ENCODE results near the gene TRERF1.

Gene TRERF1

GRCh38 chr6:42300701-42301100, 151.0 kb downstream of the TRERF1 start:
- no peak for DNase-seq

DNA sequence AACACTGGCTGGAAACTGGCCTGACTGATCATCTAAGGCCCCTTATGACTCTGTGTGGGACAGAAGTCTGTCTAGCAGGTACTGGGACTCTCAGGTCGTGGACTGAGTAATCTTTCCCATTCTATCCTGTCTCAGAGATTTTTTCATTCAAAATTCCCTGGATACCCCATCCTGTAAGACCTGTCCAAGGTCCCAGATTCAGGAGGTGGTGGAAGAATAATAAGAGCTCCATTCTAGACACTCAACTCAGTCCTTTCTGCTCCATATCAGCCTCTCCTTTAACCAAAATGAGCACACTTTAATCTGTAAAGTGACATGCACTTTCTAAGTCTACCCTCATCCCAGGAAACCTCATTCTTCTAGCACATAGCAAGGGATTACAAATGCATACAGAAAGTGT, 151.5 kb downstream of the TRERF1 start:
- no peak for DNase-seq

DNA sequence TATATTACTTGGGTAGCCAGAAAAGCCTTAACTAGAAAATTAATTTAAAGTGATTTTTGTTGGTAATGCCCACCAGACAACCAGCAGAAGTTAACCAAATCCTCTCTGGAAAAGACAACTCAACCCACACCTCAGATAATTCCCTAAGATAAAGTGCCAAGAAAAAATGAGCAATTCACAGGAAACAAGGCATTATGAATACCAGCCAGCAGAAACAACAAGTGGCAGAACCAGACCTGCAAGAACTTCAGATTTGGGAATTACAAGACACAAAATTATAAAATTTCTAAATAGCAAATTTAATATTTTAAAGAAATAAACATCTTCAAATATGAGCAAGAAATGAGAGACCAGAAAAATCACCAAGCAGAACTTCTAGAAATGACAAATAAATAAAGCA, 154.1 kb downstream of the TRERF1 start:
- no peak for DNase-seq

GRCh38 chr6:42296614-42297013, 155.1 kb downstream of the TRERF1 start:
- no peak for DNase-seq

DNA sequence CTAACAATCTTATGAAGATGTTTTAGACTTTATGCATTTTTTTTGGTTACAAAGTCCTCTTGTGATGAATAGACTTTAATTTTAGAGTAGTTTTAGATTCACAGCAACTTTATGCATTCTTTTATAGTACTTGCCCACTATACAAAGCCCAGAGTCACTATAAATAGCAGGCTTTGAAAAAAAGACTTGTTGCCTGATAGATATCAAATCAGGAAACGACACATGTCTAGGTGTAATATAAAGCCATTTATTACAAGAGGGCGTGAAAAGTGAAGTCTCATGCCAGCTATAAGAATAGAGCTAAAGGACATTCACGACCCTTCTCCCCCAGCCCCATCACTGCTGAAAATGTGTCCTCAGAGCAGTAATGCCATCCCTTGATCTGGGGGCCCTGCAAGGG, 156.0 kb downstream of the TRERF1 start:
- no peak for DNase-seq

DNA sequence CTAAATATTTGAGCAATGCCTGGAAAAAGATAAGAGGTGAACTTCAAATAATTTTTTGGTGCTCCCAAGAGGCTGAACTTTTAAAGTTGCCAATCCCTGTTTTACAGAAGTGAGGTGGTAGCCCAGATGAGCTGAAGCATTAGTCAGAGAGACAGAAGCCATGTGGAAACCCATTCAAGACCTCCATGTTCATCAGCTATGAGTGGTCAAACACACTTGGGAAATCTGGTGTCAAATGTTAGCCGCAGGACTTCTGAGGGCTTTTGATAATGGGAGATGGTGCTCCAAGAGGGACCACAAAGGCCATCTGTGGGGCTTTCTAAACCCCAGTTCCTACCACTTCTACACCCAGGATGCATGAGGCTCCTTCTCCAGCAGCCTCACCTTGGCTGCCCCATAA, 156.5 kb downstream of the TRERF1 start:
- no peak for DNase-seq

- DNase-seq: peak; percentile 80
Observed at GRCh38 chr6:42294759-42295158, 157.0 kb downstream of the TRERF1 start.

GRCh38 chr6:42293386-42293977, 158.2 kb downstream of the TRERF1 start:
- no peak for DNase-seq

GRCh38 chr6:42292004-42292740, 159.6 kb downstream of the TRERF1 start:
- peak; percentile 76 for DNase-seq

- no peak for DNase-seq
Observed at GRCh38 chr6:42287756-42288155, 164.0 kb downstream of the TRERF1 start.

DNA sequence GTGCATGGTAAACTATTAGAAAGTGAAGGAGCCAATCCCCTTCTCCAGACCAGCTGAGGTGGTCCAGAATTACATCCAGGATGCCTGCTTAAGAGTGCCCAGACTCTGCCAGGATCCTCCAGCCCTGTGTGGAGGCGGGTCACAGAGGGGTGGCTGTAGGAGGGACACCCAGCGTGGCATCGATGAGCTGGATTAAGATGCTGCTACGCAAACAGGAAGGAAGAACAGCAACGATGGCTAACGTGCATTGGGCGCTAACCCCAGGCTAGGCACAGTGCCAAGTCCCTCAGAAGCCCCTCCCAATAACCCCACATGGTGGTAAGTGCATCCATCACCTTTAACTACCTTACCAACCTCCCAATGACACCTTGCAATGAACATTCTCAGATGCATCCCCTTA, 170.2 kb downstream of the TRERF1 start:
- DNase-seq: no peak

GRCh38 chr6:42280966-42281533, 170.7 kb downstream of the TRERF1 start:
- DNase-seq: no peak

DNA sequence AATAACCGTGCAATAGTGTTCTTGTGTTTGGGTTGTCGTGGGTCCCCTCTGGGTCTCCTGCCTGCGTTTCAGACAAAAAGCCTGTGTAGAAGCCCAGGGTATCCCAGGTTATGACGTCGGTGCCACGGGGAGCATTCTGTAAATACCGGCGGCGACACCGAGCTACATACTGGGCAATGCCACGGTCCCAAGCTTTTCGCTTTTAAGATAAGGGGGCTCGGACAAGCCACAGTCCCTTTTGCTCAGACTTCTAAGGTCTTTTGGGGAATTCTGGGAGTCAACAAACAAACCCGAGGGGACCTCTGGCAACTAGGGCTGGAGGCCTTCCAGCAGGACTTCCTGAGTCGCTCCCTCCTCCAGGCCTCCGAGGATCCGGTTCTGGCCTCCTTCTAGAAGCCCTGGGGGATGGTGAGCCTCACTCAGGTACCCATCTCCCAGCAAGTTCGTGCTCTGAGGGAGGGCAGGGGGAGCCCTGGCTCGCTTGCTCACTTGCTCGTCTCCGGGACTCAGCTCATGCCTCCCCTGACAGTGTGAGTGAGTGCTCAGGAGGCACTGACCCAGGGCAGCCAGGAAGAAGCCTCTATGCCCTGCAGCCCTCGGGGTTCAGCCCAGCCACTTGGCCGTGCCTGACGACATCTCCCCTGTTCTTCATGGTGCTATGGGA, 171.6 kb downstream of the TRERF1 start:
- peak; percentile 27 for DNase-seq

DNA sequence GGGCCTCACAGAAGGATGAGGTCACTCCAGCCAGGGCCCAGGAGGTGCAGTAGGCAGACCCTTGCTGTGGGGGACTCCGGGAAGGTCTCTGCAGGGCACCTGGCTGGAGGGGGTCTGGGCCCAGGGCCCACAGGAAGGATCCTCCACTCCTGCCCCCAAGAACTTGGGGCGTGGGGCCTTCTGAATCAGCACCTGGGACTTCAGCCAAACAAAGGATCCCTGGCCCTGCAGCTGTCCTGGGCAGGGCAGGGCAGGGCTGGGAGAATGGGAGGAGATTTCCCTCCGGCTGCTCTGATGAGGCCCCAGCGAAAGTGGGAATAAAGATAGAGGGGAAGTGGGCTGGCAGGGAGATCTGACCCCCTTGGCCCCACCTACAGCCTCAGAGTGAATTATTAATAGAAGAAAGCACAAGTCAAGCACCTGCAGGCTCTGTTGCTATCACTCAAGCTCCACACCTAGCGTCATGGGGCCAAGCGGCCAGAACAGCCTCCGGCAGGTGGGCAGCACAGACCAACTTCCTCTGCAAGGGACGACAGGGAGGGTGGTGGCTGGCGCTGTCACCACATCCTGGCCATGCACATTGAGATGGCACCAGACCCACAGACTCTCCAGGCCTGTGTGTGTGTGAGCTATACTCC, 172.5 kb downstream of the TRERF1 start:
- DNase-seq: peak; percentile 66

- DNase-seq: no peak
Observed at GRCh38 chr6:42278131-42278853, 173.4 kb downstream of the TRERF1 start.

GRCh38 chr6:42276034-42276890, 175.5 kb downstream of the TRERF1 start:
- DNase-seq: no peak

- no peak for DNase-seq
Observed at GRCh38 chr6:42275376-42276033, 176.2 kb downstream of the TRERF1 start.

DNA sequence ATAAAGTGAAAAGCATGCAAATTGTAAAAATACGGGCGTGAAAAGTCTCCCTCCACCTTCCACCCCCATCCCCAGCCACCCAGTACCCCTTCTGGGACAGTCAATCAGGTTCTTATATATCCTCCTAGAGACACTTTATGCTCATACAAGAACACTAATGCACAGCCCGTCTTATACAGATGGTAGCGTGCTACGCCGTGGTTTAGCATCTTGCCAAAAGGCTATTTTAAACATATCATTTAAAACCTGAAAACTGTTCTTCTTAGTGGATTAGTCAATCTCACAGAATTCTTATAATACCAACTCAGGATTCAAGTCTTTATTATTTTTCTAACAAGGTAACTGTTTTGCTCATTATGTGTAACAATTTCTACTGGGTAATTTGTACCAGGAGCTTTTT, 176.8 kb downstream of the TRERF1 start:
- DNase-seq: no peak

- DNase-seq: no peak
Observed at GRCh38 chr6:42271834-42272805, 179.6 kb downstream of the TRERF1 start.

- no peak for DNase-seq
Observed at GRCh38 chr6:42269974-42270510, 181.7 kb downstream of the TRERF1 start.
